NCI-H446 (cell line): ENCODE results near the gene S1PR2.
"Not testable (repeated sequence)": the region's sequence is repeated elsewhere in the genome, so short reads cannot be mapped to it uniquely, and the experiment has no call there.

Experiments used
- DNase-seq, 2 experiments: peaks; one replicate each; lab custom pipeline; 2025; lab: John Stamatoyannopoulos, UW

S1PR2 gene

GRCh38 chr19:10223488-10224213 is 7.5 kb downstream of the S1PR2 start:
- DNase-seq, result no peak

- no peak for DNase-seq
These were observed 8.8 kb downstream of the S1PR2 start for GRCh38 chr19:10222201-10222890.

- DNase-seq, result no peak
These were observed 10.4 kb downstream of the S1PR2 start for GRCh38 chr19:10220695-10221094.

- no peak for DNase-seq
These were observed 11.5 kb downstream of the S1PR2 start for GRCh38 chr19:10219678-10220077.

- no peak for DNase-seq
These were observed 14.0 kb downstream of the S1PR2 start for GRCh38 chr19:10217085-10217484.

GRCh38 chr19:10214784-10215183 is 16.3 kb downstream of the S1PR2 start:
- no peak for DNase-seq

- no peak for DNase-seq
These were observed 19.4 kb downstream of the S1PR2 start for GRCh38 chr19:10211691-10212090.

- no peak for DNase-seq
These were observed 20.1 kb downstream of the S1PR2 start for GRCh38 chr19:10211061-10211460.

GRCh38 chr19:10209315-10209714 is 21.8 kb downstream of the S1PR2 start:
- no peak for DNase-seq

- no peak for DNase-seq
These were observed 24.1 kb downstream of the S1PR2 start for GRCh38 chr19:10207026-10207425.

GRCh38 chr19:10206226-10206885 is 24.8 kb downstream of the S1PR2 start:
- DNase-seq, result no peak

GRCh38 chr19:10205636-10206035 is 25.5 kb downstream of the S1PR2 start:
- no peak for DNase-seq

- DNase-seq, result no peak
These were observed 27.4 kb downstream of the S1PR2 start for GRCh38 chr19:10203686-10204085.

- DNase-seq, result no peak
These were observed 30.0 kb downstream of the S1PR2 start for GRCh38 chr19:10201176-10201575.

GRCh38 chr19:10200101-10200500 is 31.0 kb downstream of the S1PR2 start:
- not testable (repeated sequence) for DNase-seq

GRCh38 chr19:10198889-10199644 is 32.1 kb downstream of the S1PR2 start:
- not testable (repeated sequence) for DNase-seq

GRCh38 chr19:10195199-10195519 is 36.0 kb downstream of the S1PR2 start:
- no peak for DNase-seq

- peak; percentile 95 to 99 for DNase-seq
These were observed 36.5 kb downstream of the S1PR2 start, which contains the start of gene DNMT1 for GRCh38 chr19:10194500-10195198. DNMT1 (minus strand) TSS chr19:10194953; CDS start chr19:10194899, 54 bp downstream.

GRCh38 chr19:10193790-10194499 is 37.2 kb downstream of the S1PR2 start:
- DNase-seq, result peak in 1 of 2 experiments; percentile 43

- DNase-seq, result no peak
These were observed 38.2 kb downstream of the S1PR2 start for GRCh38 chr19:10192922-10193321.

- peak in 1 of 2 experiments; percentile 28 for DNase-seq
These were observed 39.8 kb downstream of the S1PR2 start for GRCh38 chr19:10191347-10191746.
